NCI-H748 treated with DMSO at 0.1 percent for 48 hours (cell line): ENCODE measurements around the gene LHPP.

Experiments used
- DNase-seq: peaks from one replicate; lab custom pipeline; 2025; lab: John Stamatoyannopoulos, UW

The LHPP gene

DNA sequence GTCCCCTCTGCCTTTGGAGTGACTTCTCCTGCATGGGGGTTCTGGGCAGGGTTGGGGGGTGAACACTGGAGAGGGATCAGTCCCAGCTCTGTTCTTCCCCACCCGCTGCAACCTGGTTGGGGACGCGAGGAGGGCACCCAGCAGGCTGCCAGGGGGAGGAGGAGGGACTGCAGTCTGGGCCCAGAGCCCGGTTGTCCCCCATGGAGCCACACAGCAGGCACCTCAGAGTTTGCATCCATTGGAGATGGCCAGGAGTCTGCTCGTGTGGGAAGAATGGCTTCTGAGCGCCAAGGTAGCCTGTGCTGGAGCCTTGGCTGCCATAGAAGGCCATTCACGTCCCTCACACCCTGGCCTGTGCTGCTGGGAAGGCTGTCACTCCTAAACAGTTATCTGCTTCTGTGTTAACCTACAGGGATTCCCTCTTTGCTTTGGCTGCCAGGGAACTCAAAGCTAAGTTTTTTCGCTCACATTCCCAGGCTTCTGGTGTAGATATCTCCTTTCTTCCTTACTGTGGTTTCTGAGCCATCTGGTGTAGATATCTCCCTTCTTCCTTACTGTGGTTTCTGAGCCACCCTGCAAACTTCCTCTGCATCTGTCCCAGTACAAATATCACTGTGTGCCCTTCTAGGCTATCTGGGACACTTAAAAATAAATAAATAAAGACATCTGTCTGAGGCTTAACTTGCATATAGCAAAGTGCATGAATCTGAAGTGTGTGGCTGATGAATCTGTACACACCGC, 133.7 kb downstream of the LHPP start:
- DNase-seq = no peak

- DNase-seq = no peak
Measured at GRCh38 chr10:124596116-124596785, 134.6 kb downstream of the LHPP start.

DNA sequence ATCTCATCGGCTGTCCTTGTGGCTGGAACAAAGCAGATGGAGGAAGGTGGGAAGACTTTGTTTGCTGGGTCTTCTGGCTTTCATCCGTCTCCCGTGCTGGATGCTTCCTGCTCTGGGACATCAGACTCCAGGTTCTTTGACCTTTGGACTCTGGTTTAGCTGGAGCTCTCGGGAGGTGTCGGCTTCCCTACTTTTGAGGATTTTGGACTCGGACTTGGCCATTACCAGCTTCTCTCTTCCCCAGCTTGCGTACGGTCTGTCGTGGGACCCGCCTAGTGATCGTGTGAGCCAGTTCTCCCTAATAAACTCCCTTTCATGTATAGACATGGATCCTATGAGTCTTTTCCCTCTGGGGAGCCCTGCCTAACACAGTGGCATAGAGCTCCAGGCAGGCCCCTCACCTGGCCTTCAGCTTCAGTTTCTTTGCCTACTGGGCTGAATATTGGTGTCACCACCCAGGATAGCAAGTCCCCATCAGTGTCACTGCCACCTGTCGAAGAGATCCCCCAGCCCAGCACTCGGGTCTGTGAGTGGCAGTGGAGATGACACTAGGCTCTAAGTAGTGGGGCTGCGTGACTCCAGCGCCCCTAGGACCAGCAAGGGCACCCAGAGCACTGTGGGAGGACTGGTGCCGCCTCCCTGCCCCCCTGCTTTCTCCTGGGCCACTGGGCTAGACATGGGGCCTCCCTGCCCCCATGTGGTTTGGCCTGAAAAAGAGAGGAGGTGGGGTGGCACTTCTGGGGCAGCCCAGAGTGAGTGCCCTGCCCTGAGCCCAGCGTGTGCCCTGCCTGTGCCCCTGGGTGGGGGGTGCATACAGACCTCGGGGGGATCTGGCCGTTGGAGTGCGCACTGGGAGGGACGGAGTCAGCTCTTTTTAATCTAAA, 135.6 kb downstream of the LHPP start:
- DNase-seq = no peak

DNA sequence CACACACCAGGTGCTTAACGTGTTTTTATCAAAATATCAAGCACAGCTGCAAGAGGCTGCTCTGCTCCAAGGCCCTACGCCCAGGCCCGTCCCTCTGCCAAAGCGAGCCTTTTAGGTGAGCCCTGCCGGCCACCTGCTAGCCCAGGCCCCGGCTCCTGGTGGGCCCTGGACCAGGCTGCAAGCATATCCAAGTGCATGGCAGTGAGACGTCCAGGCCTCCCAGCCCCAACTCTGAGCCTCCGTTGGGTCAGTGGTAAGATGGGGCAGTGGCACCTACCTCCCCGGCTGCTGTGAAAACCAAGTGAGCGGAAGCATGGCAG, 136.2 kb downstream of the LHPP start:
- DNase-seq = no peak

DNA sequence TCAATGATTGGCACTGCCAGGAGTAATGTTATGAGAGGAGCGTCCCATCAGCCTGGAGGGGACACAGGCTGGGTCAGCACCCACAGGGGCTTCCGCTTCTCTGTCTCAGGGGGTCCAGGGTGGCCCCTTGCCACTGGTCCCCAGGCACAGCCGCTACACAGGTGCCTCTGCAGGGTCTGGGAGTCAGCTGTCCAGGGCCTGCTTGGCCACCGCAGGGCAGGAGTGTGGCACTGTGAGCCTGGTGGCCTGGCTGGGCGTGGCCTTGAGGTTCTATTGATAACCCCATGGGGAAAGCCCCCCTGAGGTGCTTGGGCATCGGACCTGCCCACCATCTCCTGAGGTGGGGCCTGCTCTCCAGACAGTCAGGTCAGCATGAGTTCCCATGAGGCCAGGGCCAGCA, 136.6 kb downstream of the LHPP start:
- no peak for DNase-seq

GRCh38 chr10:124598773-124599587, 137.4 kb downstream of the LHPP start:
- DNase-seq = no peak

- no peak for DNase-seq
Measured at GRCh38 chr10:124599588-124600050, 138.0 kb downstream of the LHPP start.

- no peak for DNase-seq
Measured at GRCh38 chr10:124600051-124600880, 138.6 kb downstream of the LHPP start.

GRCh38 chr10:124601016-124601415, 139.4 kb downstream of the LHPP start:
- no peak for DNase-seq

- no peak for DNase-seq
Measured at GRCh38 chr10:124601431-124602120, 140.0 kb downstream of the LHPP start.

- no peak for DNase-seq
Measured at GRCh38 chr10:124602121-124602561, 140.5 kb downstream of the LHPP start.

DNA sequence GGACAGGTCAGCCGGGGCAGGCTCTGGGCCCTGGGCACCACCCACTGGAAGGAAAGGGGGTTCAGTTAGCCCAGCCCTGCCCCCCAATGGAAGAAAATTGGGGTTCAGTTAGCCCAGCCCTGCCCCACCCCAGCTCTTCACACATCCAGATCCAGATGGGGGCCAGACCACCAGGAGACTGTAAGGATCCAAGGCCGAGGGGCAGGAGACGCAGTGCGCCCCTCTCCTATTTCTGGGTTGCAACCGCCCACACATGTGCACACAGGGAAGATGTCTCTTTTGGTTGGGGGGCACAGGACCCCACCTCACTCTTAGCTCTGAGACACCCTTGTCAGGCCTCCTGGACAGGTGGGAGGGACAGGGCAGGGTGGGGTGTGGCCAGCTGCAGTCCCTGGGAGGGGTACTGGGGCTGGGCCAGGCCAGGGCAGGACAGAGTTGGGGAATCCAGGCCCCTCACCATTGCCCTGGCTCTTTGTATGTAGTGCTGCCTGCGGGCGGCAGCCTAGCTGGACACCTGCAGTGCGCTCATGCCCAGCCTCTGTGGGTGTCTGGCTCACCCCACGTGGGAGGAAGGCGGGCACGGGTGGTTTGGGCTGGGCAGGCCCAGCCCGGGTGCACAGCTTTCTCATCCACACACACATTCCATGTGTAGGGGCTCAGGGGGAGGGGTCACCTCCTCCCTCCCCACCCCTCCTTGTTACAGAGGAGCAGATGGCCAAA, 141.2 kb downstream of the LHPP start:
- no peak for DNase-seq

GRCh38 chr10:124603376-124604213, 142.0 kb downstream of the LHPP start:
- DNase-seq = no peak

DNA sequence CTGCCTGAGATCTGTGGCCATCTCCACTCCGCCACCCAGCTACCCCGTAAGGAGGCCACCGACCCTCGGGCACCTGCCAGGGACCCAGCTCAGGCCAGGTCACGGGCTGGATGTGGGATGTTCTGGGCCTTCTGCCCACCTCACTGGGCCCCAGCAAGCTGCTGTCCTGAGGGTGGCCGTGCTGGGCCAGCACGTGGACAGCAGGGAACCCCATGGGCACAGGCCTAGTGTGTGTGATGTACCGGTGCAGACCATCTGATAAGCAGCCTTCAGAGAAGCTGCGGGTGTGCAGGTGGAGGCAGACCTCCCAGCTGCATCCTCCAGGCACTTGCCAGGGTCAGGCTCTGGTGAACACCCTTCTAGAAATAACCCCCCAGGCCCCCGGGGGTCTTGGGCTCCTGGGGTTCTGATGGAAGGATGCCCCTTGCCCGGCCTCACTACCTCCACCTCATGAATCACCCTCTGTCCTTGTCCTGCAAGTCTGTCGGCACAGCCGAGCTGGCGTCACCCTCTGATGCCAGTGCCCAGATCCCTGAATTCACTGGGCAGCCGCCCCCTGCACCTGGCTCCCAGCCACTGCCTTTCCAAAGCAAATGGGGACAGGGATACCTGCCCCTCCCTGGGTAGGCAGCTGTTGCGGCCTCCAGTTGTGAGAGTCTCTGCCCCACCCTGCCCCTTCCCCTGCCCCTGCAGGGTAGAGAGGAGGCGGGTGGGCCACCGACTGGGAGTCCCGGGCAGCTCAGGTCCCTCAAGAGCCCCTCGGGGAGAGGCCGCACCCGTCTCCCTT, 142.8 kb downstream of the LHPP start:
- no peak for DNase-seq

- no peak for DNase-seq
Measured at GRCh38 chr10:124605001-124605370, 143.4 kb downstream of the LHPP start.

GRCh38 chr10:124605481-124605855, 143.8 kb downstream of the LHPP start:
- no peak for DNase-seq

- DNase-seq = no peak
Measured at GRCh38 chr10:124605856-124606812, 144.5 kb downstream of the LHPP start.
